RWPE1 (cell line): ENCODE measurements around the gene NCKAP5.

Experiments used
- CTCF ChIA-PET: fragments of 350-600 bp; sonication (Branson Sonifier 250); formaldehyde crosslinking; extraction: SDS; loops from one replicate; lab custom pipeline; 2021; lab: Yijun Ruan, JAX
- POLR2A ChIA-PET: fragments of 400-600 bp; formaldehyde crosslinking; extraction: SDS; loops from one replicate; lab custom pipeline; 2020; ENCODE audit warnings: antibody characterized with exemption; ENCODE audit not compliant: low non-redundant PET; lab: Yijun Ruan, JAX
- DNase-seq: peaks from one replicate; pipeline ENCODE4 v3.0.0; 2012; ENCODE audit warnings: low spot score
- H3K27ac ChIP-seq: fragments of 450-650 bp; 2 replicates; pipeline ENCODE4 v1.5.1; 2017
- TF ChIP-seq, protein P1 (sequence below): fragments of 450-650 bp; conservative IDR thresholded peaks from 2 replicates; pipeline ENCODE4 v1.5.1; 2017; ENCODE audit warnings: low read depth, mild to moderate bottlenecking

Gene NCKAP5

DNA sequence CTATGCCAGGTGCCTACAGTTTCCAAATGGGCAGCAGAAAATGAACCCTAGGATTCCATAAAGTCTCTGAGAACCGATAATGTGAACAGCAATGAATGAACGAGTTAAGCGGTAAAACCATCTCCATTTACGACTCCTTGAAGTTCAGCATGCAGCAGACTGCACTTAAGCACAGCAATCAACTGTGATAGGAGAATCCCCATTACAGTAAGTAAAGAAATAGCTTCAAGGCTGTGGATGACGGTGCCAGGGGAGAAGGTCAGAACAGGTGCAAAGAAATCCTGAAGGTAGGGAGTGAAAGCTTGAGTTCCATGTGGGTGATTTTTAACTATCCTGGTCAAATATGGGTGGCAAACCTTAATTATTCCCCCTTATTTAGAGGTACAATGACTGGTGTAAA lies 444.4 kb downstream of the NCKAP5 start:
- CTCF ChIA-PET = no interaction called here
- DNase-seq = no peak
- TF ChIP-seq, protein P1, sequence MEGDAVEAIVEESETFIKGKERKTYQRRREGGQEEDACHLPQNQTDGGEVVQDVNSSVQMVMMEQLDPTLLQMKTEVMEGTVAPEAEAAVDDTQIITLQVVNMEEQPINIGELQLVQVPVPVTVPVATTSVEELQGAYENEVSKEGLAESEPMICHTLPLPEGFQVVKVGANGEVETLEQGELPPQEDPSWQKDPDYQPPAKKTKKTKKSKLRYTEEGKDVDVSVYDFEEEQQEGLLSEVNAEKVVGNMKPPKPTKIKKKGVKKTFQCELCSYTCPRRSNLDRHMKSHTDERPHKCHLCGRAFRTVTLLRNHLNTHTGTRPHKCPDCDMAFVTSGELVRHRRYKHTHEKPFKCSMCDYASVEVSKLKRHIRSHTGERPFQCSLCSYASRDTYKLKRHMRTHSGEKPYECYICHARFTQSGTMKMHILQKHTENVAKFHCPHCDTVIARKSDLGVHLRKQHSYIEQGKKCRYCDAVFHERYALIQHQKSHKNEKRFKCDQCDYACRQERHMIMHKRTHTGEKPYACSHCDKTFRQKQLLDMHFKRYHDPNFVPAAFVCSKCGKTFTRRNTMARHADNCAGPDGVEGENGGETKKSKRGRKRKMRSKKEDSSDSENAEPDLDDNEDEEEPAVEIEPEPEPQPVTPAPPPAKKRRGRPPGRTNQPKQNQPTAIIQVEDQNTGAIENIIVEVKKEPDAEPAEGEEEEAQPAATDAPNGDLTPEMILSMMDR = no peak

DNA sequence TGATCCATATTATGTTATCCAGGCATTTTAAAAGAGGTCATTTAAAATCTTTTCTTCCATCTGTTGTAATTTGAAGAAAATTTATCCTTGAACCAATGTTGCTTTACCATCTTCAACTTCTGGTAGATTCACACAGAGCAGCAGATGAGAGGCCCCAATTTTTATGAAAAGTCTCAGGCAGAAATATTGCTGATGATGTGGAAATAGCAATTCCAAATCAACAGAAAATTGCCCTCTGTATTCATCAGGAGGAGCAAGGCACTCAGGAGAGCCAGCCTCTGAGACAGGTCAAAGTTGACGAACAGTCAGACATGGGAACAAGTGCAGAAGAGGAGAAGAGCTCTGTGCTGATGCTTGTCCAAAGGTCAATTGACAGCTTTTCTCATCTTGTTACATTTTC lies 444.9 kb downstream of the NCKAP5 start:
- H3K27ac ChIP-seq = no peak overlapping the region
- TF ChIP-seq, protein P1 = no peak
- CTCF ChIA-PET = no interaction called here
- POLR2A ChIA-PET = no interaction called here
- no peak for DNase-seq

More for the DNA sequence above, 444.4 kb downstream of the NCKAP5 start:
- POLR2A ChIA-PET = no interaction called here
- H3K27ac ChIP-seq = no peak overlapping the region

GRCh38 chr2:133122529-133122928 lies 445.7 kb downstream of the NCKAP5 start:
- CTCF ChIA-PET = no interaction called here
- no peak for DNase-seq
- POLR2A ChIA-PET = no interaction called here
- no peak overlapping the region for H3K27ac ChIP-seq
- TF ChIP-seq, protein P1 = no peak

DNA sequence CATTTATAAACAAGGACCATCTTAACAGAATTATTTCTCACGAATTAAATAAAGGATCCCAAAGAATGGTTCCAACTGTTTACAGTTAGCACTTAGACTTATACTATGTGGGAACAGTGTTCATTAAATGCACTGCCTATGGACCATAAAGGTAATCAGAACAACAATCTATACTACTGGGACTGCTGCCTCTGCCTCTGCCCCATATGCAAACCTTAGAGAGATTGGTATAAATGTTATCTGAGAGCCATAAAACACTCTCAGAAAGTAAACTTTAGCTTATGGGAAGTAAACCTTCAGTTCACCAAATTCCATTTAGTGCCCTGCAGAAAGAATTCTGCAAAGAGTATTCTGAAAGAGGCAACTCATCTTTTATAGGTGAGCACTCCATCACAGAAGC lies 448.0 kb downstream of the NCKAP5 start:
- TF ChIP-seq, protein P1 = no peak
- H3K27ac ChIP-seq = no peak overlapping the region
- DNase-seq = no peak
- CTCF ChIA-PET = no interaction called here
- POLR2A ChIA-PET = no interaction called here

GRCh38 chr2:133110201-133110600 lies 458.1 kb downstream of the NCKAP5 start:
- TF ChIP-seq, protein P1 = no peak
- H3K27ac ChIP-seq = no peak overlapping the region
- ChIA-PET POLR2A (no interaction called here), CTCF (no interaction called here)
- DNase-seq = no peak

DNA sequence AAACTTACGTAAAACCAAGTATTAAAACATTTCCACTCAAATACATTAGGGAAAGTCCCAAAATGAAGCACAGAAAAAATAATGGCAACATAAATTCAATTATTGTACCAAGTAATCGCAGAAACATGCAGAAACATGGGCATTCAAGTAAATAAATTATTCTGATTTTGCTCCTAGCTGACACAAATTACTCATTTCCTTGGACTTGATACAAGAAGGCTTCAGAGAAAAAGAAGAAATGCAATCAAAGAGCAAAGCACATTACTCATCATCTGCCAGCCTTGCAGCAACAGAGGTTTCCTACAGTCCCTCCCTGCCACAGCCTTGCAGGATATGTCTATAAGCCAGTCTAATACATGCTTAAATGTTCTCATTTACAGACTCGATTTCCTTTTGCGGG lies 458.5 kb downstream of the NCKAP5 start:
- ChIA-PET CTCF (no interaction called here), POLR2A (no interaction called here)
- H3K27ac ChIP-seq = no peak overlapping the region
- TF ChIP-seq, protein P1 = no peak
- DNase-seq = peak; percentile 50
